Brain microvascular endothelial cell (primary cell): ENCODE data around the gene NSMCE1.

Experiments used
- DNase-seq: peaks from one replicate; pipeline ENCODE4 v3.0.0-alpha.2; 2020
- H3K27ac ChIP-seq: fragments of 250-450 bp; sonication (Bioruptor Pico); 2 replicates; pipeline ENCODE4 v1.5.1; 2020; ENCODE audit warnings: mild to moderate bottlenecking, moderate library complexity
- H3K27me3 ChIP-seq: fragments of 250-450 bp; sonication (Bioruptor Pico); replicated peaks from 2 replicates; pipeline ENCODE4 v1.5.1; 2020; ENCODE audit warnings: mild to moderate bottlenecking
- H3K36me3 ChIP-seq: fragments of 250-450 bp; sonication (Bioruptor Pico); replicated peaks from 2 replicates; pipeline ENCODE4 v1.5.1; 2020; ENCODE audit warnings: mild to moderate bottlenecking
- H3K4me3 ChIP-seq: 2 replicates; pipeline ENCODE4 v1.5.1; 2011; ENCODE audit warnings: low read depth, mild to moderate bottlenecking, control low read depth, low read length, moderate library complexity
- CTCF ChIP-seq: IDR thresholded peaks from 2 replicates; pipeline ENCODE4 v1.5.1; 2011; ENCODE audit warnings: low read depth, mild to moderate bottlenecking, moderate library complexity, low read length, control low read depth, inconsistent platforms; ENCODE audit errors: missing control alignments
- in situ Hi-C: cut with HindIII; loops from 2 replicates; pipeline ENCODE4 v1.10.0; 2017; ENCODE audit warnings: low sequenced_read_pairs, low pct_ligation_motif_present

NSMCE1 gene

GRCh38 chr16:27304102-27304501 is 35.5 kb upstream of the NSMCE1 start:
- no peak overlapping the region for H3K27ac ChIP-seq

GRCh38 chr16:27303256-27304100 is 34.9 kb upstream of the NSMCE1 start:
- TF ChIP-seq CTCF: no peak
- Histone ChIP-seq H3K27me3 (no peaks in the 10 kb centered on the region), H3K27ac (no peak overlapping the region), H3K36me3 (no peaks in the 10 kb centered on the region), H3K4me3 (no peak overlapping the region)
- in situ Hi-C loops: no loop called here
- DNase-seq: no peak

More at GRCh38 chr16:27304102-27304501, 35.5 kb upstream of the NSMCE1 start:
- in situ Hi-C loops: no loop called here
- Histone ChIP-seq H3K36me3 (no peaks in the 10 kb centered on the region), H3K4me3 (no peak overlapping the region), H3K27me3 (no peaks in the 10 kb centered on the region)
- DNase-seq: no peak
- TF ChIP-seq CTCF: no peak

GRCh38 chr16:27302126-27302525 is 33.6 kb upstream of the NSMCE1 start:
- Histone ChIP-seq H3K27ac (no peak overlapping the region), H3K27me3 (no peaks in the 10 kb centered on the region), H3K4me3 (no peak overlapping the region), H3K36me3 (no peaks in the 10 kb centered on the region)
- no peak for DNase-seq
- TF ChIP-seq CTCF: no peak
- in situ Hi-C loops: no loop called here

GRCh38 chr16:27301236-27301861 is 32.8 kb upstream of the NSMCE1 start:
- Histone ChIP-seq H3K27ac (no peak overlapping the region), H3K4me3 (no peak overlapping the region), H3K27me3 (no peaks in the 10 kb centered on the region), H3K36me3 (no peaks in the 10 kb centered on the region)
- no peak for DNase-seq
- no peak for TF ChIP-seq CTCF
- in situ Hi-C loops: no loop called here

- DNase-seq: no peak
- no peaks in the 10 kb centered on the region for H3K27me3 ChIP-seq
- TF ChIP-seq CTCF: no peak
- H3K27ac ChIP-seq: no peak overlapping the region
- no peak overlapping the region for H3K4me3 ChIP-seq
- no peaks in the 10 kb centered on the region for H3K36me3 ChIP-seq
- in situ Hi-C loops: no loop called here
These were observed 29.6 kb upstream of the NSMCE1 start for GRCh38 chr16:27298132-27298531.
